Chondrocyte (in vitro differentiated cells): ENCODE results near the gene RTN4IP1. TPM values are rescaled to one million over a fixed set of nuclear protein-coding genes. Genes with fewer than 3 reads are reported as not detected.

Experiments used
- DNase-seq: peaks from one replicate; pipeline ENCODE4 v3.0.0; 2021; ENCODE audit warnings: mixed read lengths, low spot score
- H3K27ac Mint-ChIP-seq: one replicate; pipeline ENCODE4 v1.8.0; 2021; ENCODE audit warnings: mild to moderate bottlenecking, moderate library complexity, mixed read lengths; ENCODE audit not compliant: unreplicated experiment
- H3K27me3 Mint-ChIP-seq: 2 replicates; pipeline ENCODE4 v1.8.0; 2021; ENCODE audit warnings: low read depth, mixed read lengths
- H3K36me3 Mint-ChIP-seq: 2 replicates; pipeline ENCODE4 v1.8.0; 2021; ENCODE audit warnings: low read depth, mixed read lengths
- H3K4me1 Mint-ChIP-seq: 2 replicates; pipeline ENCODE4 v1.8.0; 2021; ENCODE audit warnings: low read depth, mild to moderate bottlenecking, mixed read lengths
- H3K4me3 Mint-ChIP-seq: one replicate; pipeline ENCODE4 v1.8.0; 2021; ENCODE audit warnings: mild to moderate bottlenecking, moderate library complexity, mixed read lengths; ENCODE audit not compliant: unreplicated experiment
- H3K9me3 Mint-ChIP-seq: 2 replicates; pipeline ENCODE4 v1.8.0; 2021; ENCODE audit warnings: low read depth, mixed read lengths
- CTCF ChIP-seq: fragments of 200-600 bp; sonication (generic); IDR thresholded peaks from 2 replicates; pipeline ENCODE4 v1.5.0; 2021; ENCODE audit warnings: antibody characterized with exemption, mild to moderate bottlenecking, moderate library complexity
- total RNA-seq: library from RNA; stranded (reverse); gene quantifications from 3 replicates; pipeline ENCODE4 v1.2.1, GENCODE V29; 2021

The RTN4IP1 gene
- total RNA-seq, 1 donor from 2014 or later, result 3.7 TPM

- Mint-ChIP-seq H3K9me3 (no peaks in the 10 kb centered on the region), H3K4me3 (no peak overlapping the region), H3K36me3 (peaks cover 6% of the 10 kb centered on the region), H3K27ac (no peak overlapping the region), H3K27me3 (no peaks in the 10 kb centered on the region), H3K4me1 (peaks cover 4% of the 10 kb centered on the region)
- DNase-seq, result no peak
- no peak for TF ChIP-seq CTCF
Measured at GRCh38 chr6:106637051-106637716, 7.9 kb upstream of the RTN4IP1 start.

- no peaks in the 10 kb centered on the region for H3K27me3 Mint-ChIP-seq
- H3K9me3 Mint-ChIP-seq, result no peaks in the 10 kb centered on the region
- H3K4me1 Mint-ChIP-seq, result peaks cover 25% of the 10 kb centered on the region
- H3K27ac Mint-ChIP-seq, result no peak overlapping the region
- H3K36me3 Mint-ChIP-seq, result peaks cover 6% of the 10 kb centered on the region
- TF ChIP-seq CTCF, result no peak
- no peak for DNase-seq
- H3K4me3 Mint-ChIP-seq, result no peak overlapping the region
Measured at GRCh38 chr6:106634565-106634964, 5.3 kb upstream of the RTN4IP1 start.

- no peak for DNase-seq
- Mint-ChIP-seq H3K9me3 (no peaks in the 10 kb centered on the region), H3K27me3 (no peaks in the 10 kb centered on the region), H3K4me1 (peaks cover 27% of the 10 kb centered on the region), H3K27ac (peak overlapping the region; percentile 36), H3K4me3 (no peak overlapping the region), H3K36me3 (peaks cover 3% of the 10 kb centered on the region)
- no peak for TF ChIP-seq CTCF
Measured at GRCh38 chr6:106631346-106631745, 2.0 kb upstream of the RTN4IP1 start.

GRCh38 chr6:106630366-106630765 lies 1.1 kb upstream of the RTN4IP1 start:
- Mint-ChIP-seq H3K27ac (peak overlapping the region; percentile 94), H3K4me3 (peak overlapping the region; percentile 89), H3K4me1 (peaks cover 27% of the 10 kb centered on the region), H3K9me3 (no peaks in the 10 kb centered on the region), H3K27me3 (no peaks in the 10 kb centered on the region), H3K36me3 (peaks cover 3% of the 10 kb centered on the region)
- TF ChIP-seq CTCF, result no peak
- DNase-seq, result no peak

- no peak for TF ChIP-seq CTCF
- no peak for DNase-seq
Measured at GRCh38 chr6:106629859-106630163, 513 bp upstream of the RTN4IP1 start.

More at GRCh38 chr6:106629859-106630163, 513 bp upstream of the RTN4IP1 start:
- no peaks in the 10 kb centered on the region for H3K9me3 Mint-ChIP-seq
- H3K27ac Mint-ChIP-seq, result peak overlapping the region; percentile 94
- H3K4me1 Mint-ChIP-seq, result peaks cover 27% of the 10 kb centered on the region
- no peaks in the 10 kb centered on the region for H3K27me3 Mint-ChIP-seq
- peak overlapping the region; percentile 89 for H3K4me3 Mint-ChIP-seq
- H3K36me3 Mint-ChIP-seq, result no peaks in the 10 kb centered on the region
